Lung (tissue), 12 donors: ENCODE measurements around the gene CGNL1. TPM values are rescaled to one million over a fixed set of nuclear protein-coding genes. Genes with fewer than 3 reads are reported as not detected.

Experiments
- ATAC-seq: fragments of 200-7000 bp; cut with Tn5 transposase; one replicate; pipeline ENCODE4 v1.9.1; 2020; ENCODE audit warnings: moderate number of reproducible peaks; ENCODE audit not compliant: insufficient read depth, low FRiP score
- DNase-seq, 3 donors: peaks; one replicate each; pipeline ENCODE4 v3.0.0-alpha.2; 2013 to 2017
- H3K27ac ChIP-seq, 2 donors: one replicate each; pipeline ENCODE4 v1.5.1; 2013; ENCODE audit warnings: mild to moderate bottlenecking in 2 of 2, moderate library complexity in 2 of 2, control low read depth in 1 of 2, inconsistent platforms in 1 of 2, low read depth in 1 of 2, low read length in 1 of 2
- H3K27me3 ChIP-seq, 3 donors: one replicate each; pipeline ENCODE4 v1.5.1; 2013; ENCODE audit warnings: low read length in 2 of 3; ENCODE audit not compliant: control insufficient read depth in 3 of 3, insufficient read depth in 3 of 3
- H3K36me3 ChIP-seq, 4 donors: one replicate each; pipeline ENCODE4 v1.5.1; 2013; ENCODE audit warnings: low read length in 4 of 4, mild to moderate bottlenecking in 1 of 4, moderate library complexity in 1 of 4; ENCODE audit not compliant: control insufficient read depth in 4 of 4, insufficient read depth in 4 of 4
- H3K4me1 ChIP-seq, 5 donors: one replicate each; pipeline ENCODE4 v1.5.1; 2013; ENCODE audit warnings: low read length in 5 of 5, mild to moderate bottlenecking in 2 of 5, moderate library complexity in 1 of 5; ENCODE audit not compliant: control insufficient read depth in 5 of 5, insufficient read depth in 5 of 5
- H3K4me3 ChIP-seq: one replicate; pipeline ENCODE4 v1.5.1; 2013; ENCODE audit warnings: mild to moderate bottlenecking, control low read depth, moderate library complexity
- H3K9ac ChIP-seq, 2 donors: one replicate each; pipeline ENCODE4 v1.5.1; 2013; ENCODE audit warnings: low read length in 2 of 2, control low read depth in 1 of 2; ENCODE audit not compliant: insufficient read depth in 1 of 2
- H3K9me3 ChIP-seq, 4 donors: one replicate each; pipeline ENCODE4 v1.5.1; 2013; ENCODE audit warnings: low read length in 3 of 4, mild to moderate bottlenecking in 1 of 4, moderate library complexity in 1 of 4; ENCODE audit not compliant: control insufficient read depth in 4 of 4, insufficient read depth in 3 of 4
- WGBS, 2 donors: extraction: QIAGEN DNeasy Blood & Tissue Kit; methylation state at CpG; one replicate each; pipeline ENCODE4 v1.1.7; 2013; 5-methylcytosine and 5-hydroxymethylcytosine counted together
- polyA plus RNA-seq, 2 donors: library from polyadenylated mRNA; stranded (reverse); fragments of 200-250 nt; gene quantifications; one replicate each; pipeline ENCODE4 v1.2.1, GENCODE V29; 2013
- total RNA-seq, 2 donors: library from RNA; depleted of rRNA in 1 of 2; stranded (reverse); fragments of >200 nt in 1 of 2; gene quantifications; one replicate each; pipeline ENCODE4 v1.2.1, GENCODE V29; 2014 to 2021
- TF ChIP-seq, protein P1 (sequence below): IDR thresholded peaks from 2 replicates; pipeline ENCODE4 v1.5.1; 2012; ENCODE audit warnings: mild to moderate bottlenecking; ENCODE audit errors: control extremely low read depth, extremely low read depth
- donor health status: control.
- donor health status: control.
- donor health status: Bipolar disorder and iron deficiency.
- donor health status: healthy.
- donor health status: DM: yes; HTN: yes; CAD: no.

Gene CGNL1
- total and polyA plus RNA-seq, 4 donors, result 9.0 to 42.5 (median 22.9) TPM

DNA sequence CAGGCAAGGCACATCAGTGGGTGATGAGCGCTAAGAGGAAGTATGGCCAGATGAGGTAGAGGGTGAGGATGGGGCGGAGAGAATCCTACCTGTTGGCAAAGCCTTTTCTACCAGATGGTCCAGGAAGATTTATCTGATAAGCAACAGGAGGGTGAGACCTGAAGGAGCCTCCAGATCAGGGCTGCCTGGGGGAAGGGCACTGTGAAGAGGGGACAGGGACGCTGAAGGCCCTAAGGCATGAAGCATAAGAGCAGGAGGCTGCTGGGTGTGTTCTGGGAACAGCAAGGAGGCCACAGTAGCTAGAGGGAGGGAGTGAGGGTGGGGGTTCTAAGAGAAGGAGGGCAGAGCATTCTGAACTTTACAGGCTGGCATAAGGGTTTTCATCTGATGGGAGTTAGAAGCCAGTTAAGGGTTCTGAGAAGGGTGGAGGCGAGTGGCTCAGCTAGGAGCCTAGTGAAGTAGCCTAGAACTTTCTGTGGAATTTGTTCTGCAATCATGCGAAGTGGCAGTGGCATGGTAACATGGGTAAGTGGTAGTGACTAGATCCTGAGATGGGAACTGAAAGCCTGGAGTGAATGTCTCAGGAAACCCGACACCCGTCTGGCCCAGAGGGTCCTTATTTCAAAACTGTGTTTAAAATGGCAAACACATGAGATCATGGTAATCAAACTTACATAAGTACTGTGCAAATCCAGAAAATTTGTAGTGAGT, 29.9 kb downstream of the CGNL1 start:
- Histone ChIP-seq H3K9me3 (peaks cover 0 to 1% (median 0%) of the 10 kb centered on the region in 4 donors), H3K27ac (peak overlapping the region in 1 of 2 donors; percentile 78), H3K4me1 (peaks cover 0 to 8% (median 5%) of the 10 kb centered on the region in 5 donors), H3K9ac (no peak overlapping the region), H3K27me3 (no peaks in the 10 kb centered on the region), H3K36me3 (no peaks in the 10 kb centered on the region), H3K4me3 (no peak overlapping the region)
- DNase-seq, result peak in 1 of 3 donors; percentile 27
- 67 to 68% methylated on average over 7 of the region's 7 CpGs for WGBS, 2 donors
- peak; percentile 11 for ATAC-seq
- TF ChIP-seq, protein P1, sequence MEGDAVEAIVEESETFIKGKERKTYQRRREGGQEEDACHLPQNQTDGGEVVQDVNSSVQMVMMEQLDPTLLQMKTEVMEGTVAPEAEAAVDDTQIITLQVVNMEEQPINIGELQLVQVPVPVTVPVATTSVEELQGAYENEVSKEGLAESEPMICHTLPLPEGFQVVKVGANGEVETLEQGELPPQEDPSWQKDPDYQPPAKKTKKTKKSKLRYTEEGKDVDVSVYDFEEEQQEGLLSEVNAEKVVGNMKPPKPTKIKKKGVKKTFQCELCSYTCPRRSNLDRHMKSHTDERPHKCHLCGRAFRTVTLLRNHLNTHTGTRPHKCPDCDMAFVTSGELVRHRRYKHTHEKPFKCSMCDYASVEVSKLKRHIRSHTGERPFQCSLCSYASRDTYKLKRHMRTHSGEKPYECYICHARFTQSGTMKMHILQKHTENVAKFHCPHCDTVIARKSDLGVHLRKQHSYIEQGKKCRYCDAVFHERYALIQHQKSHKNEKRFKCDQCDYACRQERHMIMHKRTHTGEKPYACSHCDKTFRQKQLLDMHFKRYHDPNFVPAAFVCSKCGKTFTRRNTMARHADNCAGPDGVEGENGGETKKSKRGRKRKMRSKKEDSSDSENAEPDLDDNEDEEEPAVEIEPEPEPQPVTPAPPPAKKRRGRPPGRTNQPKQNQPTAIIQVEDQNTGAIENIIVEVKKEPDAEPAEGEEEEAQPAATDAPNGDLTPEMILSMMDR, result no peak

DNA sequence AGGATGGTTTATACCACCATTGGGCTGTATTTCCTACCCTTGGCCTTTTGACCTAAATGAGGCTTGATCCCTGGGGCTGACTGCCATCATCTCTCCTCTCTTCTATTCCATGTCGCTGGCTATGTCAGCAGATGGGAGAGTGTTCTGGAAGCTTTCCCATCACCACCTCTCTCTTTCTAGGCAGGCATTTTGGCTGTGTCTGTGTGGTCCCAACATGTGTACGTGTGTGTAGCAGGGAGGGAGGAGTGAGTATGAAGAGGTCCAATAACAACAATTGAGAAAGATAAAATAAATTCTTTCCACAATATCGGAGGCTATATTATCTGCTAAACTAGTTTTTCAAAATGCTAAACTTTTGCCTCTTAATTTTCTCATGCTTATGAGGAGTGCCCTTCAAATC, 34.1 kb downstream of the CGNL1 start:
- DNase-seq (no peak), ATAC-seq (no peak)

DNA sequence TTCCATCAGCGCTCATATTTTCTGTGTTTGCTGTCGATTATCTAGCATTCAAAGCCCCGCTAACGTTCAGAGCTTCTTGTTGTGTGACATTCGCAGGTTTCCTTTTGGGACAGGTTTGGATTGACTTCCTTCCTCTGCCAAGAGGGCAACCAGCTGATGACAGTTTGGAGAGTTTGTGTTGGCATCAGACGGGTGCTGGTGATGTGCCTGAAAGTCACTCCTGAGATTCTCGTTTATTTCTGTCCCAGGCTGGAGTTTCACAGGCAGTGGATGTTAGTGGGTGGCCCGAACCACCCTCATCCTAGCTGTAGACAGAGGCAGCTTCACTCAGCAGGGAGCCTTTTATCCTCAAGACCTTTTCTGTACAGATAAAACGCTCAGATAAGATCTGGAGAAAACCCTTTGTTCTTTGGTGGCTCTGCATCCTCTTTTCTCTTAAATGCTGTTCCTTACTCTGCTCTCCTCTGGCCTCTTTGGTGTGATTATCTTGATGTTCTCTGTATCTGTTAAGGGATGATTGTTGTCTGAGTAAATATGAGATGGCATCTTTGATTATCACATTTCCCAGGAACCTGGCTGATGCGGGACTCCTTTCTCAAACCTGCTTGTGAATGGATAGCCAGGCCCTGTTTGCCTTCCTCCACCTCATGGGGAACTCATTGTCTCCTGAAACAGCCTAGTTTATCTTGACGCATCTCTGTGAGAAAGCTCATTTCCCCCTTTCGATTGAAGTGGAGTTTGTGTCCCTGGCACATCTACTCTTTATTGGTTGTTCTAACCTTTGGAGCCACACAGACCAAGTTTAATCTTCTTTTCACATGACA, 35.9 kb downstream of the CGNL1 start:
- no peak overlapping the region for H3K9ac ChIP-seq
- TF ChIP-seq, protein P1, result no peak
- no peak for DNase-seq
- WGBS, 2 donors, result 69 to 81% methylated on average over 12 of the region's 12 CpGs
- H3K36me3 ChIP-seq, result no peaks in the 10 kb centered on the region
- peaks cover 0 to 5% (median under 1%) of the 10 kb centered on the region in 5 donors for H3K4me1 ChIP-seq
- H3K27ac ChIP-seq, result no peak overlapping the region
- H3K27me3 ChIP-seq, result no peaks in the 10 kb centered on the region
- H3K4me3 ChIP-seq, result no peak overlapping the region
- no peak for ATAC-seq
- no peaks in the 10 kb centered on the region for H3K9me3 ChIP-seq

More for the DNA sequence above, 34.1 kb downstream of the CGNL1 start:
- Histone ChIP-seq H3K4me1 (peaks cover 0 to 8% (median 0%) of the 10 kb centered on the region in 5 donors), H3K27me3 (no peaks in the 10 kb centered on the region), H3K9me3 (no peaks in the 10 kb centered on the region), H3K4me3 (no peak overlapping the region), H3K36me3 (no peaks in the 10 kb centered on the region), H3K9ac (no peak overlapping the region), H3K27ac (no peak overlapping the region)
- WGBS, 2 donors, result 29 to 57% methylated on average over 3 of the region's 3 CpGs
- TF ChIP-seq, protein P1, result no peak
